Heart left ventricle (tissue), 13 donors: ENCODE data around the gene B3GLCT.

Experiments
- CTCF ChIP-seq, 12 donors: fragments of 200-600 bp; sonication (generic) in 4 of 12; IDR thresholded peaks; one replicate each; pipeline versions ENCODE4 v1.5.0 to v1.8.0; 2018 to 2022; ENCODE audit warnings: antibody characterized with exemption in 12 of 12, mild to moderate bottlenecking in 5 of 12
- POLR2A ChIP-seq, 2 donors: fragments of 450-650 bp; IDR thresholded peaks; one replicate each; pipeline ENCODE4 v1.6.1; 2017; ENCODE audit warnings: antibody characterized with exemption in 2 of 2, mild to moderate bottlenecking in 2 of 2, moderate library complexity in 2 of 2
- donor health status: ischemic (EF 13 %, LVEDD 7.1; RV severe dilation, severe dysfunction).
- donor health status: DM: no; HTN: yes; CAD: no.
- donor health status: DM: no; HTN: no; CAD: no.
- donor health status: ischemic (EF 25% LVEDD 6.9; RV normal size, moderate dysfunction).
- donor health status: ischemic (EF 25% LVEDD 5.7; RV mildly dilated, moderate dysfunction).
- donor health status: ischemic (EF 35%, LVEDD 5.7; RV mildly dilated, moderate dysfunction).
- donor health status: nonischemic (EF 11% LVEDD 7.7; RV severe dilation, severe dysfunction).
- donor health status: DM: yes; HTN: yes; CAD: no.
- donor health status: PGD.
- donor health status: ischemic (EF 29% LVEDD 5.4; RV normal size, mild dysfunction).
- donor health status: nonischemic (EF 23%, LVEDD 6.1; RV moderate dilation, normal function).

- TF ChIP-seq CTCF (IDR thresholded peaks at IDR 0.05): no peak
- TF ChIP-seq POLR2A (IDR thresholded peaks at IDR 0.05): no peak
These were observed 157.8 kb downstream of the B3GLCT start for GRCh38 chr13:31357581-31357980.
